ENCODE data around the gene MET.

GRCh38 chr7:116669769-116670168 is 2.2 kb upstream of the MET start:
- TF ChIP-seq GATA1 (IDR thresholded peaks at IDR 0.05; ENCODE audit: low read depth, low read length) (no peak), POLR2A (IDR thresholded peaks at IDR 0.05; ENCODE audit: low read length) (no peak)

All from erythroblast (primary cell).